H9 (cell line): ENCODE measurements around the gene S1PR2. TPM values are rescaled to one million over a fixed set of nuclear protein-coding genes. Genes with fewer than 3 reads are reported as not detected.
A peak's percentile ranks its signal among the peaks of the same experiment; 100 is the strongest.
"Not testable (repeated sequence)": the region's sequence is repeated elsewhere in the genome, so short reads cannot be mapped to it uniquely, and the experiment has no call there.

Experiments
- DNase-seq: peaks from one replicate; pipeline ENCODE4 v3.0.0-alpha.2; 2017
- H2AFZ ChIP-seq: one replicate; pipeline ENCODE4 v1.6.1; 2013; ENCODE audit warnings: mild to moderate bottlenecking, low read length, control low read depth, moderate library complexity
- H2AK5ac ChIP-seq: 2 replicates; pipeline ENCODE4 v1.6.1; 2013; ENCODE audit warnings: low read length, control low read depth, mixed read lengths; ENCODE audit not compliant: insufficient read length
- H2BK120ac ChIP-seq: one replicate; pipeline ENCODE4 v1.6.1; 2013; ENCODE audit warnings: low read depth, mild to moderate bottlenecking, low read length, control low read depth, inconsistent platforms; ENCODE audit not compliant: poor library complexity, severe bottlenecking
- H2BK12ac ChIP-seq: 2 replicates; pipeline ENCODE4 v1.6.1; 2013; ENCODE audit warnings: low read length, control low read depth, mixed read lengths, low read depth; ENCODE audit not compliant: insufficient read length
- H2BK15ac ChIP-seq: 2 replicates; pipeline ENCODE4 v1.6.1; 2013; ENCODE audit warnings: low read depth, low read length, control low read depth
- H2BK20ac ChIP-seq: one replicate; pipeline ENCODE4 v1.6.1; 2013; ENCODE audit warnings: low read depth, mild to moderate bottlenecking, low read length, control low read depth, inconsistent platforms; ENCODE audit not compliant: poor library complexity, severe bottlenecking
- H2BK5ac ChIP-seq: 2 replicates; pipeline ENCODE4 v1.6.1; 2013; ENCODE audit warnings: low read length, control low read depth, mixed read lengths; ENCODE audit not compliant: insufficient read length
- H3K14ac ChIP-seq: 2 replicates; pipeline ENCODE4 v1.6.1; 2013; ENCODE audit warnings: low read length, control low read depth; ENCODE audit not compliant: insufficient read depth
- H3K18ac ChIP-seq: 2 replicates; pipeline ENCODE4 v1.6.1; 2013; ENCODE audit warnings: low read depth, mild to moderate bottlenecking, mixed read lengths, low read length, control low read depth; ENCODE audit not compliant: insufficient read length
- H3K23ac ChIP-seq: 2 replicates; pipeline ENCODE4 v1.6.1; 2013; ENCODE audit warnings: low read length, control low read depth, mixed read lengths, low read depth; ENCODE audit not compliant: insufficient read length
- H3K23me2 ChIP-seq: 2 replicates; pipeline ENCODE4 v1.6.1; 2013; ENCODE audit warnings: low read depth, mild to moderate bottlenecking, mixed read lengths, low read length, control low read depth; ENCODE audit not compliant: insufficient read length, poor library complexity, severe bottlenecking
- H3K27ac ChIP-seq: 2 replicates; pipeline ENCODE4 v1.5.1; 2013; ENCODE audit warnings: low read length, control low read depth, mixed read lengths, low read depth; ENCODE audit not compliant: insufficient read length
- H3K27me3 ChIP-seq: 2 replicates; pipeline ENCODE4 v1.6.1; 2013; ENCODE audit warnings: low read length, control low read depth, inconsistent platforms; ENCODE audit not compliant: insufficient read depth
- H3K4ac ChIP-seq: 2 replicates; pipeline ENCODE4 v1.6.1; 2013; ENCODE audit warnings: low read depth, mild to moderate bottlenecking, control low read depth, inconsistent platforms, low read length, moderate library complexity
- H3K4me1 ChIP-seq: 2 replicates; pipeline ENCODE4 v1.6.1; 2013; ENCODE audit warnings: low read length, control low read depth, inconsistent platforms; ENCODE audit not compliant: insufficient read depth
- H3K4me2 ChIP-seq: 2 replicates; pipeline ENCODE4 v1.6.1; 2013; ENCODE audit warnings: low read length, control low read depth, mixed read lengths; ENCODE audit not compliant: insufficient read length, insufficient read depth
- H3K56ac ChIP-seq: 2 replicates; pipeline ENCODE4 v1.6.1; 2013; ENCODE audit warnings: low read depth, mild to moderate bottlenecking, mixed read lengths, low read length, control low read depth; ENCODE audit not compliant: insufficient read length
- H3K79me1 ChIP-seq: 2 replicates; pipeline ENCODE4 v1.6.1; 2013; ENCODE audit warnings: low read depth, mild to moderate bottlenecking, moderate library complexity, low read length, control low read depth, inconsistent platforms; ENCODE audit not compliant: insufficient read depth, poor library complexity, severe bottlenecking
- H3K79me2 ChIP-seq: 2 replicates; pipeline ENCODE4 v1.6.1; 2013; ENCODE audit warnings: low read length, control low read depth, inconsistent platforms; ENCODE audit not compliant: insufficient read depth
- H3K9ac ChIP-seq: 2 replicates; pipeline ENCODE4 v1.6.1; 2013; ENCODE audit warnings: low read length, control low read depth, mixed read lengths; ENCODE audit not compliant: insufficient read length; ENCODE audit errors: extremely low read depth
- H3K9me3 ChIP-seq: one replicate; pipeline ENCODE4 v1.6.1; 2013; ENCODE audit warnings: low read depth, low read length, inconsistent platforms; ENCODE audit not compliant: control insufficient read depth
- H3T11ph ChIP-seq: one replicate; pipeline ENCODE4 v1.6.1; 2013; ENCODE audit warnings: mild to moderate bottlenecking, low read length, control low read depth, inconsistent platforms
- H4K20me1 ChIP-seq: one replicate; pipeline ENCODE4 v1.6.1; 2013; ENCODE audit not compliant: control insufficient read depth, insufficient read length, insufficient read depth
- H4K5ac ChIP-seq: 2 replicates; pipeline ENCODE4 v1.6.1; 2013; ENCODE audit warnings: low read depth, mild to moderate bottlenecking, mixed read lengths, low read length, control low read depth; ENCODE audit not compliant: insufficient read length
- H4K8ac ChIP-seq: replicated peaks from 2 replicates; pipeline ENCODE4 v1.6.1; 2013; ENCODE audit warnings: low read length, control low read depth, mixed read lengths, low read depth; ENCODE audit not compliant: insufficient read length
- H4K91ac ChIP-seq: 2 replicates; pipeline ENCODE4 v1.6.1; 2013; ENCODE audit warnings: low read depth, mild to moderate bottlenecking, moderate library complexity, mixed read lengths, low read length, control low read depth; ENCODE audit not compliant: insufficient read length
- H3K27ac Mint-ChIP-seq, 3 experiments: 2 replicates in 2 of 3; 3 replicates in 1 of 3; pipeline ENCODE4 v1.8.0; 2020 to 2021; ENCODE audit warnings: mixed read lengths in 3 of 3, mild to moderate bottlenecking in 1 of 3, moderate library complexity in 1 of 3
- H3K27me3 Mint-ChIP-seq: 2 replicates; pipeline ENCODE4 v1.8.0; 2021; ENCODE audit warnings: low read depth, mild to moderate bottlenecking, moderate library complexity, mixed read lengths
- H3K36me3 Mint-ChIP-seq, 3 experiments: 2 replicates in 2 of 3; 3 replicates in 1 of 3; pipeline ENCODE4 v1.8.0; 2020 to 2021; ENCODE audit warnings: low read depth in 3 of 3, mixed read lengths in 3 of 3; ENCODE audit not compliant: insufficient read depth in 1 of 3
- H3K4me1 Mint-ChIP-seq, 2 experiments: 2 replicates each; pipeline ENCODE4 v1.8.0; 2020; ENCODE audit warnings: mixed read lengths in 2 of 2
- H3K4me3 Mint-ChIP-seq, 2 experiments: 2 replicates in 1 of 2; 3 replicates in 1 of 2; pipeline ENCODE4 v1.8.0; 2020 to 2021; ENCODE audit warnings: mild to moderate bottlenecking in 2 of 2, mixed read lengths in 2 of 2, moderate library complexity in 1 of 2
- H3K9me3 Mint-ChIP-seq, 2 experiments: 2 replicates in 1 of 2; 3 replicates in 1 of 2; pipeline ENCODE4 v1.8.0; 2020; ENCODE audit warnings: mild to moderate bottlenecking in 2 of 2, mixed read lengths in 2 of 2, moderate library complexity in 1 of 2
- CTCF ChIP-seq: fragments of 200-600 bp; sonication (generic); conservative IDR thresholded peaks from 3 replicates; pipeline ENCODE4 v1.8.0; 2021; ENCODE audit warnings: antibody characterized with exemption, mild to moderate bottlenecking
- WGBS: extraction: QIAGEN DNeasy Blood & Tissue Kit; methylation state at CpG from one replicate; pipeline ENCODE4 v1.1.7; 2013; ENCODE audit warnings: missing lambda C conversion rate, low lambda C conversion rate, mixed read lengths; ENCODE audit not compliant: insufficient read length; ENCODE audit errors: extremely low coverage; 5-methylcytosine and 5-hydroxymethylcytosine counted together
- total RNA-seq: library from RNA; stranded (reverse); gene quantifications from 2 replicates; pipeline ENCODE4 v1.2.1, GENCODE V29; 2021

Gene S1PR2
- total RNA-seq, 1 experiment from 2014 or later = 11.5 TPM

- Mint-ChIP-seq H3K9me3 (peaks cover 0 to 3% of the 10 kb centered on the region in 2 experiments; a peak in 1 of 5 replicates), H3K4me1 (peaks cover 9 to 14% of the 10 kb centered on the region in 2 experiments), H3K36me3 (no peaks in the 10 kb centered on the region; a peak in 1 of 7 replicates), H3K27ac (peak overlapping the region in 1 of 3 experiments; percentile 18; a peak in 1 of 7 replicates), H3K4me3 (no peak overlapping the region), H3K27me3 (peaks cover 4% of the 10 kb centered on the region; the same call in 1 of the 2 replicates)
- Histone ChIP-seq H3K56ac (no peak overlapping the region), H2BK20ac (no peak overlapping the region), H2BK120ac (no peak overlapping the region), H3K27me3 (no peaks in the 10 kb centered on the region), H3K27ac (no peak overlapping the region), H3K4me1 (0 out of 2 replicates have a peak, but pooled peaks cover 2% of the 10 kb centered on the region), H4K20me1 (no peaks in the 10 kb centered on the region), H2BK12ac (no peak overlapping the region), H2BK5ac (no peak overlapping the region), H3K14ac (no peak overlapping the region), H2AK5ac (no peak overlapping the region), H3K79me1 (no peaks in the 10 kb centered on the region), H3K23me2 (no peaks in the 10 kb centered on the region), H3K4ac (no peak overlapping the region), H3K4me2 (no peak overlapping the region), H3K9ac (no peak overlapping the region), H3K79me2 (no peaks in the 10 kb centered on the region), H2BK15ac (no peak overlapping the region), H4K8ac (no peak overlapping the region), H4K91ac (no peak overlapping the region), H3K9me3 (no peaks in the 10 kb centered on the region), H2AFZ (no peak overlapping the region), H3T11ph (no peak overlapping the region), H3K18ac (no peak overlapping the region), H4K5ac (no peak overlapping the region), H3K23ac (no peak overlapping the region)
- no CpG with 5 or more reads among the region's 3 CpGs for WGBS
- no peak for DNase-seq
- TF ChIP-seq CTCF = no peak
These were observed 30.0 kb downstream of the S1PR2 start for GRCh38 chr19:10201176-10201575.

GRCh38 chr19:10200101-10200500 is 31.0 kb downstream of the S1PR2 start:
- not testable (repeated sequence) for H3K18ac ChIP-seq, H4K20me1 ChIP-seq, H3K4me2 ChIP-seq, H3K9me3 ChIP-seq, H3K14ac ChIP-seq, H3K27ac Mint-ChIP-seq, H2BK15ac ChIP-seq, H3K27me3 Mint-ChIP-seq, H4K5ac ChIP-seq, H3K27ac ChIP-seq, H3K4ac ChIP-seq, H3K23ac ChIP-seq, H3K23me2 ChIP-seq, H3K79me1 ChIP-seq, H3K56ac ChIP-seq, H2BK120ac ChIP-seq, H2BK12ac ChIP-seq, H2BK20ac ChIP-seq, H2BK5ac ChIP-seq, DNase-seq, H3K9me3 Mint-ChIP-seq, H3T11ph ChIP-seq, H3K4me1 ChIP-seq, H3K36me3 Mint-ChIP-seq, H3K4me3 Mint-ChIP-seq, H4K91ac ChIP-seq, H3K27me3 ChIP-seq, H3K9ac ChIP-seq, H2AFZ ChIP-seq, H3K79me2 ChIP-seq, H2AK5ac ChIP-seq, H4K8ac ChIP-seq
- WGBS = no CpG with 5 or more reads among the region's 15 CpGs
- H3K4me1 Mint-ChIP-seq = peaks cover 8 to 13% of the 10 kb centered on the region in 2 experiments
